ENCODE data around the gene CEBPE. TPM values are rescaled to one million over a fixed set of nuclear protein-coding genes. Genes with fewer than 3 reads are reported as not detected.

CEBPE gene
- total RNA-seq, 1 donor from 2014 or later: not detected

GRCh38 chr14:23146351-23146910, 27.4 kb upstream of the CEBPE start:
- DNase-seq (ENCODE audit: missing footprints): no peak
- intact Hi-C loops (cut with DNase I): no loop called here
- no peak for ATAC-seq

GRCh38 chr14:23145794-23146350, 26.8 kb upstream of the CEBPE start:
- intact Hi-C loops (cut with DNase I): no loop called here
- ATAC-seq (peak; percentile 19), DNase-seq (ENCODE audit: missing footprints) (no peak)

GRCh38 chr14:23143911-23144310, 24.9 kb upstream of the CEBPE start:
- DNase-seq (ENCODE audit: missing footprints): no peak
- no peak for ATAC-seq
- intact Hi-C loops (cut with DNase I): no loop called here

- intact Hi-C loops (cut with DNase I): no loop called here
- DNase-seq (ENCODE audit: missing footprints) (no peak), ATAC-seq (no peak)
Observed at GRCh38 chr14:23142826-23143225, 23.8 kb upstream of the CEBPE start.

GRCh38 chr14:23141706-23142444, 22.8 kb upstream of the CEBPE start:
- intact Hi-C loops (cut with DNase I): no loop called here
- peak; percentile 89 for ATAC-seq

GRCh38 chr14:23140371-23140770, 21.3 kb upstream of the CEBPE start:
- intact Hi-C loops (cut with DNase I): no loop called here
- DNase-seq (ENCODE audit: missing footprints) (no peak), ATAC-seq (no peak)

More at GRCh38 chr14:23141706-23142444, 22.8 kb upstream of the CEBPE start:
- DNase-seq (ENCODE audit: missing footprints): peak; percentile 86

GRCh38 chr14:23139874-23140273, 20.8 kb upstream of the CEBPE start:
- no peak for ATAC-seq
- no peak for DNase-seq (ENCODE audit: missing footprints)
- intact Hi-C loops (cut with DNase I): no loop called here

- ATAC-seq (no peak), DNase-seq (ENCODE audit: missing footprints) (peak; percentile 17)
- intact Hi-C loops (cut with DNase I): no loop called here
Observed at GRCh38 chr14:23137813-23138535, 18.9 kb upstream of the CEBPE start.

GRCh38 chr14:23137192-23137812, 18.2 kb upstream of the CEBPE start:
- ATAC-seq: peak; percentile 14
- intact Hi-C loops (cut with DNase I): no loop called here
- DNase-seq (ENCODE audit: missing footprints): peak; percentile 50

GRCh38 chr14:23136566-23137133, 17.6 kb upstream of the CEBPE start:
- ATAC-seq (no peak), DNase-seq (ENCODE audit: missing footprints) (no peak)
- intact Hi-C loops (cut with DNase I): no loop called here

- DNase-seq (ENCODE audit: missing footprints) (peak; percentile 30), ATAC-seq (no peak)
- intact Hi-C loops (cut with DNase I): no loop called here
Observed at GRCh38 chr14:23132970-23133369, 13.9 kb upstream of the CEBPE start.

GRCh38 chr14:23131482-23131881, 12.4 kb upstream of the CEBPE start:
- DNase-seq (ENCODE audit: missing footprints): peak; percentile 7
- intact Hi-C loops (cut with DNase I): no loop called here
- no peak for ATAC-seq

GRCh38 chr14:23130871-23131270, 11.8 kb upstream of the CEBPE start:
- DNase-seq (ENCODE audit: missing footprints) (peak; percentile 71), ATAC-seq (no peak)

GRCh38 chr14:23129759-23130316, 10.8 kb upstream of the CEBPE start:
- intact Hi-C loops (cut with DNase I): no loop called here
- DNase-seq (ENCODE audit: missing footprints): no peak
- no peak for ATAC-seq

More at GRCh38 chr14:23130871-23131270, 11.8 kb upstream of the CEBPE start:
- intact Hi-C loops (cut with DNase I): no loop called here

- intact Hi-C loops (cut with DNase I): no loop called here
- DNase-seq (ENCODE audit: missing footprints) (no peak), ATAC-seq (no peak)
Observed at GRCh38 chr14:23128969-23129758, 10.1 kb upstream of the CEBPE start.

GRCh38 chr14:23127861-23128260, 8.8 kb upstream of the CEBPE start:
- no peak for DNase-seq (ENCODE audit: missing footprints)
- intact Hi-C loops (cut with DNase I): no loop called here
- no peak for ATAC-seq

- ATAC-seq: no peak
- intact Hi-C loops (cut with DNase I): no loop called here
- no peak for DNase-seq (ENCODE audit: missing footprints)
Observed at GRCh38 chr14:23126548-23127278, 7.7 kb upstream of the CEBPE start.

Measured in Right ventricle myocardium inferior (tissue), 1 donor.